ENCODE results near the gene ATP5F1D. TPM values are rescaled to one million over a fixed set of nuclear protein-coding genes. Genes with fewer than 3 reads are reported as not detected.

Gene ATP5F1D
- total and polyA plus RNA-seq, 2 of the 8 experiments (the other 6 are each of a cell fraction or from before 2014, with no cell fraction given): 174 to 249 TPM

DNA sequence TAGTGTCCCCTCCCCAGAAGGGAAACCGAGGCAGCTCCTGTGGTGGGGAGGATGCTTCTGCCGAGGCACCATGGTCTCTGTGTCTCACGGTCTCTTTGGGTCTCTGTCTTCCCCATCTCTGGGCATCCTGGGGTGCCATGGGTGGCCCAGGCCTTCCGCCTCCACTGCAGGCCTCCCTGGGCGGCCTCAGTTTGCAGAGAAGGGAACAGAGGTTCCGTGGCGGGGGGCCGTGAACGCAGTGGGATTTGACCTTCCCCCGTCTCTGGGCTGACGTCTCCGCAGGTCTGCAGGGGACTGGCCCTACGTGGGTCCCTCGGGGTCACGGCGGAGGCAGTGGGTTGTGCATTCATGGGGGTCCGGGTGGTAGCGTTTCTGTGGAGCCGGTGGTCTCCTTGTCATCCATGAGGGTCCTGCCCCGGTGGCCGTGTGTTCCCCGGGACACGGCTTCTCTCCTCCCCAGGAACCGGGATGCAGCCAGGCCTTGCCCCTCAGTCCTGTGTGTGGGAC lies 48.7 kb downstream of the ATP5F1D start (continued):
- no peak for TF ChIP-seq EGR1 (IDR thresholded peaks at IDR 0.05; ENCODE audit: borderline replicate concordance, low read depth, low read length)

Data from H1 (cell line).